Endothelial cell of hepatic sinusoid (primary cell): ENCODE measurements around the gene MED28.
"Not testable (repeated sequence)": the region's sequence is repeated elsewhere in the genome, so short reads cannot be mapped to it uniquely, and the experiment has no call there.

ENCODE experiments used
- in situ Hi-C: cut with HindIII; loops from 2 replicates; pipeline ENCODE4 v1.10.0; 2017; ENCODE audit warnings: low sequenced_read_pairs

MED28 gene

GRCh38 chr4:17616283-17616682 is 1.8 kb downstream of the MED28 start:
- in situ Hi-C loops: no loop called here

- in situ Hi-C loops: no loop called here
These were observed 4.5 kb downstream of the MED28 start for GRCh38 chr4:17618926-17619325.

GRCh38 chr4:17619416-17620105 is 5.1 kb downstream of the MED28 start:
- in situ Hi-C loops: no loop called here

- in situ Hi-C loops: no loop called here
These were observed 9.1 kb downstream of the MED28 start for GRCh38 chr4:17623451-17624001.

GRCh38 chr4:17624821-17625220 is 10.4 kb downstream of the MED28 start:
- in situ Hi-C loops: no loop called here

GRCh38 chr4:17630228-17630627 is 15.8 kb downstream of the MED28 start:
- in situ Hi-C loops: no loop called here

- in situ Hi-C loops: no loop called here
These were observed 19.2 kb downstream of the MED28 start for GRCh38 chr4:17633600-17633999.

- in situ Hi-C loops: no loop called here
These were observed 20.6 kb downstream of the MED28 start for GRCh38 chr4:17635056-17635455.

GRCh38 chr4:17636341-17636695 is 21.9 kb downstream of the MED28 start:
- in situ Hi-C loops: no loop called here

GRCh38 chr4:17636696-17637622 is 22.5 kb downstream of the MED28 start:
- in situ Hi-C loops: no loop called here

- in situ Hi-C loops: no loop called here
These were observed 24.7 kb downstream of the MED28 start for GRCh38 chr4:17639136-17639535.

GRCh38 chr4:17642398-17642783 is 27.9 kb downstream of the MED28 start:
- in situ Hi-C loops: no loop called here

GRCh38 chr4:17646693-17647092 is 32.3 kb downstream of the MED28 start:
- in situ Hi-C loops: no loop called here

- in situ Hi-C loops: no loop called here
These were observed 32.9 kb downstream of the MED28 start for GRCh38 chr4:17647176-17647806.

GRCh38 chr4:17647927-17648326 is 33.5 kb downstream of the MED28 start:
- in situ Hi-C loops: no loop called here

GRCh38 chr4:17650406-17650805 is 36.0 kb downstream of the MED28 start:
- in situ Hi-C loops: no loop called here

GRCh38 chr4:17654701-17655100 is 40.3 kb downstream of the MED28 start:
- in situ Hi-C loops: no loop called here

- in situ Hi-C loops: no loop called here
These were observed 42.6 kb downstream of the MED28 start for GRCh38 chr4:17657090-17657489.

GRCh38 chr4:17657849-17658248 is 43.4 kb downstream of the MED28 start:
- in situ Hi-C loops: no loop called here

- in situ Hi-C loops: not testable (repeated sequence)
These were observed 44.8 kb downstream of the MED28 start for GRCh38 chr4:17659196-17659595.

- in situ Hi-C loops: no loop called here
These were observed 48.3 kb downstream of the MED28 start for GRCh38 chr4:17662694-17663093.
